HG03108 (cell line): ENCODE results near the gene FAM131A.

ENCODE experiments used
- ATAC-seq: cut with Tn5 transposase; IDR thresholded peaks from one replicate; pipeline ENCODE4 v1.9.1; 2021; ENCODE audit warnings: moderate library complexity; ENCODE audit not compliant: unreplicated experiment

FAM131A gene, protein sequence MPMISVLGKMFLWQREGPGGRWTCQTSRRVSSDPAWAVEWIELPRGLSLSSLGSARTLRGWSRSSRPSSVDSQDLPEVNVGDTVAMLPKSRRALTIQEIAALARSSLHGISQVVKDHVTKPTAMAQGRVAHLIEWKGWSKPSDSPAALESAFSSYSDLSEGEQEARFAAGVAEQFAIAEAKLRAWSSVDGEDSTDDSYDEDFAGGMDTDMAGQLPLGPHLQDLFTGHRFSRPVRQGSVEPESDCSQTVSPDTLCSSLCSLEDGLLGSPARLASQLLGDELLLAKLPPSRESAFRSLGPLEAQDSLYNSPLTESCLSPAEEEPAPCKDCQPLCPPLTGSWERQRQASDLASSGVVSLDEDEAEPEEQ

DNA sequence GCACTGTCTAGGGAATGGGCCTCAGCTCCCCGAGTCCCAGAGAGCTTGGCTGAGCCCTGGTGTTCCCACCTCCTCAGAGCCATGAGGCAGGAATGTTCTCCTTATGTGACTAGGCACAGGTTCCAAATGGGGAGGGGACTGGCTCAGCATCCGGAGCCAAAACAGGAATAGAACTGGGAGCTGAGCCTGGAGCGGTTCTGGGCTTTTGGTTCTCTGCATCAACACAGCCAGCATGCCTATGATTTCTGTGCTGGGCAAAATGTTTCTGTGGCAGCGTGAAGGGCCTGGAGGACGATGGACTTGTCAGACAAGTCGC lies at the start of gene FAM131A:
TSS of gene FAM131A (plus strand) at position 202 of the 316 bp plus-strand sequence. CDS start at position 233, 31 bp downstream.
- ATAC-seq: no peak

DNA sequence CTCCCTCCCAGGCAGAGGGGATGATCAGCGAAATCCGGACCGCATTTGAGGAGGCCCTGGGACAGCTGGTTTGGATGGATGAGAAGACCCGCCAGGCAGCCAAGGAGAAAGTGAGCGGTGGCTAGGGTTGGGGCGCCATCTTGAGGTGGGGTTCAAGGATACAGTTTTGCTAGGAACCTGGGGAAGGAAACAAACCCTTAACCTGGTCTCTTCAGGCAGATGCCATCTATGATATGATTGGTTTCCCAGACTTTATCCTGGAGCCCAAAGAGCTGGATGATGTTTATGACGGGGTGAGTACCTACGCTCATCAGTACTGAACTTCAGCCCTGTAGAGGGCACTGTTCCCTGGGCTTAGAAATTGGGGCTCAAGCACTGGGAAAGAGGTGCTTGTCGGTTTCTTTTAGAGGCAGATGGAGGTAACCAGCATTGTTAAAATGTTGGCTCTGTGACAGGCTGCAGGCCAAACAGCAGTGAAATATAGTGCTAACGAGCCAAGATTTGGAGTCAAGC lies 47.9 kb upstream of the FAM131A start:
- ATAC-seq: no peak

DNA sequence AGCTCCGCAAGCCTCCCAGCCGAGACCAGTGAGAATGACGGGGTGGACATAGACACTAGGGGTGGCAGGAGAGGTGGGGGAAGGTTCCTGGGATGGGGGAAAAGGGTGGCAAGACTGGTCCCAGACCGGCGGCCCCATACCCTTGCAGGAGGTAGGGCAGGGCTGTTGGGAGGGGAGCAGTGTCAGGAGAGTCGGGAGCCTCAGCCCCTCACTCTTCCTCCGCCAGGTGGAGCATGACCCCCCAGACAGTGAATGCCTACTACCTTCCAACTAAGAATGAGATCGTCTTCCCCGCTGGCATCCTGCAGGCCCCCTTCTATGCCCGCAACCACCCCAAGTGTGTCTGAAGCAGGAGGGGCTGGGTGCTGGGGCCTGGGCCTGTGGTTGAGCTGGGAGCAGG lies 47.1 kb upstream of the FAM131A start:
- ATAC-seq: no peak

DNA sequence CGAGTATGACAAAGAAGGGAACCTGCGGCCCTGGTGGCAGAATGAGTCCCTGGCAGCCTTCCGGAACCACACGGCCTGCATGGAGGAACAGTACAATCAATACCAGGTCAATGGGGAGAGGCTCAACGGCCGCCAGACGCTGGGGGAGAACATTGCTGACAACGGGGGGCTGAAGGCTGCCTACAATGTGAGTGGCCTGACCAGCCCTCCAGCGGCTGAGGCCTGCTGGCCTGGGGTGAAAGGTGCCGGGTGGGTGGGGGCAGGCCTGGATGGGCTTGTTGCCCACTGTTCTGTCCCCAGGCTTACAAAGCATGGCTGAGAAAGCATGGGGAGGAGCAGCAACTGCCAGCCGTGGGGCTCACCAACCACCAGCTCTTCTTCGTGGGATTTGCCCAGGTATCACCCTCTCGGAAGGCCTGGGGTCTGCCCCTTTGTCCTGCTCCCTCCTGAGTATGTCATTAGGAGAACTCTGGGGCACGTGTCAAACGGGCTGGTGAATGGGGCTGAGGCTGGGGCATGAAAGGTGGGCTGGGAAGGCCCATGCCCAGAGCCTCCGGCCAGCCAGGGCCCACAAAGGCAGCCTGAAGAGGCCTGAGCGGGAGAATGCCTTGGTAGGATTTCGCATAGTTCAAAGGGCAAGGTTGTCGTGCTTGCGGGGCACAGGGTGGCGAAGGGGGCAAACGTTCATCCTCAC lies 46.2 kb upstream of the FAM131A start:
- ATAC-seq: no peak

DNA sequence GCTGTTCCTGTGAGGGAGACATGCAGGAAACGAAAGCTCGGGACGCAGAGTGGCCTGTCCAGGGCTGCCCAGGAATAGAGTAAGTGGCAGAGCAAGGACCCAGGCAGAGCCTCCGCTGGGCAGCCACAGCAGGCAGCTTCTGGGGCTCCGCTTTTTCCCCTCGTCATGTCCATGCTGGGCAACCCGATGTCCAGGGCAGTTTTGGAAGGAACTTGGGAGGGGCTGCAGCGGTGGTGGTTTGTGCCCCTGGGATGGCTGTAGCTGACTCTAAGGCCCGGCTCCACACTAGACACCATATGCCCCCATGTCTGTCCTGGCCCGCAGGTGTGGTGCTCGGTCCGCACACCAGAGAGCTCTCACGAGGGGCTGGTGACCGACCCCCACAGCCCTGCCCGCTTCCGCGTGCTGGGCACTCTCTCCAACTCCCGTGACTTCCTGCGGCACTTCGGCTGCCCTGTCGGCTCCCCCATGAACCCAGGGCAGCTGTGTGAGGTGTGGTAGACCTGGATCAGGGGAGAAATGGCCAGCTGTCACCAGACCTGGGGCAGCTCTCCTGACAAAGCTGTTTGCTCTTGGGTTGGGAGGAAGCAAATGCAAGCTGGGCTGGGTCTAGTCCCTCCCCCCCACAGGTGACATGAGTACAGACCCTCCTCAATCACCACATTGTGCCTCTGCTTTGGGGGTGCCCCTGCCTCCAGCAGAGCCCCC lies 45.5 kb upstream of the FAM131A start:
- ATAC-seq: no peak

DNA sequence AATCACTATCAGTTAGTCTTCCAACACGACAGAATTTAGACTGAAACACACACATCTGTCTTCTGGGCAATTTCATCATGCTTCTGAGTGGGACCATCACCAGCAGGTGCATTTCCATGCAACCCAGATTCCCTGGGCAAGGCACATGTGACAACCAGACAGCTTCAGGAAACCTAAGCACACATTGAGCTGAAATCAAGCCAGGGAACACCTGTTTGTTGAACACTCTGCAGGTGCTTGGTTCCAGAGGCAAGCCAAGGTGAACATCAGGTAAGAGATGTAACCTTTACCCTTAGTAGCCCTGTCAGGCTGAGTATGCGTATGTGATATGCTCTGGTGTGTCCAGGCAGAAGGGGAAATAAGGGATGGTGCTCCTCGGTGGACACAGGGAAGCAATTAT lies 41.6 kb upstream of the FAM131A start:
- ATAC-seq: no peak

DNA sequence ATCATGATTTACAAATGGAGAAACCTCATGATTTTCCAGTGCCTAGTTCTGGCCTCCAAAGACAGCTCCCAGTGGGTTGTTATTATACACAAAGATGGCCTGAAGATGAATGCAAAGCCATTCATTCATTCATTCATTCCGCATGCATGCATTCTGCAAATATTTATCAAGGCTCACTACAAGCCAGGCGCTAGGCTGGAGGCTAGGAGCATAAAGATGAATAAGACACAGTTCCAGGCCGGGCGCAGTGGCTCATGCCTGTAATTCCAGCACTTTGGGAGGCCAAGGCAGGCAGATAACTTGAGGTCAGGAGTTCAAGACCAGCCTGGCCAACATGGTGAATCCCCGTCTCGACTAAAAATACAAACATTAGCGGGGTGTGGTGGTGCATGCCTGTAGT lies 40.8 kb upstream of the FAM131A start:
- ATAC-seq: no peak

DNA sequence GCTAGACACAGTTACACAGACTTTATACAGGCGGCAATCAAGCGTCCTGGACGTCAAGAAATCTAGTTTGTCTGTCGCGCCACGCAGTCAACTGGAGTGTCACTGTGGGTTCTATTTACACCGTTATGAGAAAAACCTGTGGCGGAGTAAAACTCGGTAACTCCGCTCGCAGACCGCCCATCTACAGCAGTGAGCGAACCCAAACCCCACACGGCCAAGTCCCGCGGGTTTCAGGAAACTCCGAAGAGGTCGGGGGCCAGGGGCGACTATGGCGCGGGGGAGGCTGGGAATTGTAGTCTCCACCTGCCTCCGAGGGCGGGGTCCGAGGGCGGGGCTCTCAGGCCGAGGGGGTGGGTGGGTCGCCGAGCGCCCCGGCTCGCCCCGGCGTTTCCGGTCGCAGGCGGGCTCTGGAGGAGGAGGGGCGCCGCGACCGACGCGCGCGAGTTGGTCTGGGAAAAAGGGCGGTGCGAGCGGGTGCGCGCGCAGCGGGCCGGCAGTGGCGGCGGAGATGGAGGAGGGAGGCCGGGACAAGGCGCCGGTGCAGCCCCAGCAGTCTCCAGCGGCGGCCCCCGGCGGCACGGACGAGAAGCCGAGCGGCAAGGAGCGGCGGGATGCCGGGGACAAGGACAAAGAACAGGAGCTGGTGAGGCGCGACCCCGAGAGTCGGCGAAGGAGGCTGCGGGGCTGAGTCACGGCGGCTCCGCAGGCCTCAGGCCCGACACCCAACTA lies 38.5 kb upstream of the FAM131A start, which contains the start of gene PSMD2:
TSS of gene PSMD2 (plus strand) at position 483 of the 729 bp plus-strand sequence. CDS start at position 509, 26 bp downstream.
- peak; percentile 93 for ATAC-seq

DNA sequence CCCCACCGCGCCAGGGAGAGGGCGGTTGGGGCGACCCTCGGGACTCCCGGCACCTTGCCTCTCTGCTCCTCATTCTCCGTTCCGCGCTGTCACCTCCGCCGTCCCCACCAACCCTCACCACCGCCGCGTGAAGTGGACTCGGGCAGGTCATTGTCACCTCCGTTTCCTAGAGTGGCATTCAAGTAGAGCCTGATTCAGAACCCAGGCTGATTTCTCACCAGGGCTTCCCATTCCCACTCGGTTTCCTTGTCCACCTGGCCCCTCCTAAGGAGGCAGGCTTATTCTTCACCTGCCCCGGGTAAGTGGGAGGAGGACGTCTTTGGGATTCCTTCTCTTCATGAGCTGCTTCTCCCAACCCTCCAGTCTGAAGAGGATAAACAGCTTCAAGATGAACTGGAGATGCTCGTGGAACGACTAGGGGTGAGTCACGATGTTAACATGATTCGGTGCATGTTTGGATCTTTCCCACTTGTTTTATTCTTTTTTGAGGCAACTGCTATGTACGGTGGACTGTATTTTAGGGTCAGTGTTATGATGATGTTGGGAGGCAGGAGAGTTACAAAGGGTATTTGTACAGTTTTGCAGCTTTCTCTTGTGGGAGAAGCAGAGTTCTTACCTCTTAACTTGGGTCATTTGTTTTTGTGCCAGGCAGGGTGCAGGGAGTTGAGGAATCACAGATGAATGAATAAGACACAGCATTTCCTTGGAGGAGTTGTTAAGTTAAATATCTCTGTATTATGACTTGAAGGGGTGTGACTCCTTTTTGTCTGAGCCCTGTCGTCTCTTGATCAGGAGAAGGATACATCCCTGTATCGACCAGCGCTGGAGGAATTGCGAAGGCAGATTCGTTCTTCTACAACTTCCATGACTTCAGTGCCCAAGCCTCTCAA lies 37.7 kb upstream of the FAM131A start:
- no peak for ATAC-seq

DNA sequence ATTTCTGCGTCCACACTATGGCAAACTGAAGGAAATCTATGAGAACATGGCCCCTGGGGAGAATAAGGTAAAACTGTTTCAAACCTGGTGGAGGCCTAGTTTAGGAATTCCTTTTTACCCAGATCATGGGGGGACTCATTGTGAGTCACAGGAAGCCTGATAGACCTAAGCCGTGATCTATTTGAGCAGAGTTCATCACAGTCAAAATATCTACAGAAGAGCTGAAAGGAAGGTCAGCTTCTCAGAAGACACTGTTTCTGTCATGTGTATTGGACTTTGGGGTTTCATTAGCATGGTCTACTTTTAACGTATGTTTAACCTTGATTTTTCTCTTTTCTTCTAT lies 37.1 kb upstream of the FAM131A start:
- ATAC-seq: no peak

DNA sequence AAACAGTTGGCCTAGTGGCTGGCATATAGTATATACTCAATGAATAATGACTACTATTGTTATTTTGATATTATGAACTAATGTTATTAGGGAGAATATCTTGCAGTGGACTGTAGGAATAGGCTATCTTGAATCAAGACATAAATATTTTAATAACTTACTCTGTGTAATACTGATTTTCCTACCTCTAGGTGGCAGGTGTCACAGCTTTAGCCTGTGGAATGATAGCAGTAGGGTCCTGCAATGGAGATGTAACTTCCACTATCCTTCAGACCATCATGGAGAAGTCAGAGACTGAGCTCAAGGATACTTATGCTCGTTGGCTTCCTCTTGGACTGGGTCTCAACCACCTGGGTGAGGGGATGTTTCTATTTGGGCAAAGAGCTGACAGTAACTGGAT lies 31.8 kb upstream of the FAM131A start:
- no peak for ATAC-seq

DNA sequence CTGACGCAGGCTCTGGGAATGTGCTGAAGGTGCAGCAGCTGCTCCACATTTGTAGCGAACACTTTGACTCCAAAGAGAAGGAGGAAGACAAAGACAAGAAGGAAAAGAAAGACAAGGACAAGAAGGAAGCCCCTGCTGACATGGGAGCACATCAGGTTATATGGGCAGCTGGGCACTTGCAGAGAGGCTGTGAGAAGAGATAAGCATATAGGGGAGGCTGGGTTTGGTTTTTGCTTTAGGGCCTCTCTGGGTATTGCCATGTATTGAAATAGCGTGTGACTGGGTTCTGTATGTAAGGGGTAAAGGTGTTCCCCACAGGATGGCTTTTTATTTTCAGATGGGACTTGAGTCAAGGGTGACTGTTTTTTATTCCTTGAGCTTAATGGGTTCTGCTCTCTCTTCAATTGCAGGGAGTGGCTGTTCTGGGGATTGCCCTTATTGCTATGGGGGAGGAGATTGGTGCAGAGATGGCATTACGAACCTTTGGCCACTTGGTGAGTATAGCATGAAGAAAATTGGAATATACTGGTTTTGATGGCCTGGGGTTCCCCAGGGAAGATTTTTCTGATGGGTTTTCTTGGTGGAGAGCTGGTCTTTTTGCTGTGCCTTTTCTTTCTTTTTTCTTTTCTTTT lies 30.9 kb upstream of the FAM131A start:
- no peak for ATAC-seq

DNA sequence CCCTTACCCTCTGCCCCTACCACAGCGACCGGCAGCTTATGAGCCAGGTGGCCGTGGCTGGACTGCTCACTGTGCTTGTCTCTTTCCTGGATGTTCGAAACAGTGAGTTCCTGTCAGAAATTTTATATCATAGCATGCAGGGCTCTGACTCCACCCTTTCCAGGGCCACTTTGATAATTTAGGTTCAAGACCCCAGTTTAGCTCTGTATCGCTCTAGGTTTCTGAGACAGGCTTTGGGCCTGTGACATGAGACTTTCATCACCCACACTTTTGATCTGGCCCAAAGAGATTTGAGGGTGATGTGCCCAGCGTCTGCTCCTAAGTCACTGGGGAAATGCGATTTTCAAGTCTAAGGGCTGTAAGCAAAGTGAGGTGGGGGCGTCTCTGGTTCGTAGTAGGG lies 29.5 kb upstream of the FAM131A start:
- no peak for ATAC-seq

DNA sequence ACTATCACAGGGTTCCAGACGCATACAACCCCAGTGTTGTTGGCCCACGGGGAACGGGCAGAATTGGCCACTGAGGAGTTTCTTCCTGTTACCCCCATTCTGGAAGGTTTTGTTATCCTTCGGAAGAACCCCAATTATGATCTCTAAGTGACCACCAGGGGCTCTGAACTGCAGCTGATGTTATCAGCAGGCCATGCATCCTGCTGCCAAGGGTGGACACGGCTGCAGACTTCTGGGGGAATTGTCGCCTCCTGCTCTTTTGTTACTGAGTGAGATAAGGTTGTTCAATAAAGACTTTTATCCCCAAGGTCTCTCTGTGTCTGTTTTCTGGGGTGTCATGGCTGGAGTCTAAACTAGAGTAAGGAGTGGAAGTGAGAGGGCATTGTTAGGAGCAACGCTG lies 28.7 kb upstream of the FAM131A start:
- ATAC-seq: no peak

DNA sequence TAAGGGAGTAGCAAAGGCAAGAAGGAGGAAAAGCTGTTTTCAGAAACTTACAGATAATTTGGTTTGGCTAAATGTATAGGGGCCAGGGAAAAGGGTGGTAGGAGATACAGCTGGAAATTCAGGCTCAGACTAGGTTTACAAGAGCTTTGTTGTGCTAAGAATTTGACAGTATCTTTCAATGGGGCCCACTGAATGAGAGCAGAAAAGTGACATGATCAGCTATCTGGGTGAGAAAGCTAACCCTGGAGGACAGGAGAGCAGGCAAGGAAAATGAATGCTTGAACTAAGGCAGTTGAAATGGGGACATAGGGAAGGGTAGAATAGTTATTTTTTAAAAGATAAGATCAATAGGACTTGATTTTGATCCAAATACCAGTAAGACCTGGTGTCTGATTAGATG lies 25.8 kb upstream of the FAM131A start:
- ATAC-seq: no peak

DNA sequence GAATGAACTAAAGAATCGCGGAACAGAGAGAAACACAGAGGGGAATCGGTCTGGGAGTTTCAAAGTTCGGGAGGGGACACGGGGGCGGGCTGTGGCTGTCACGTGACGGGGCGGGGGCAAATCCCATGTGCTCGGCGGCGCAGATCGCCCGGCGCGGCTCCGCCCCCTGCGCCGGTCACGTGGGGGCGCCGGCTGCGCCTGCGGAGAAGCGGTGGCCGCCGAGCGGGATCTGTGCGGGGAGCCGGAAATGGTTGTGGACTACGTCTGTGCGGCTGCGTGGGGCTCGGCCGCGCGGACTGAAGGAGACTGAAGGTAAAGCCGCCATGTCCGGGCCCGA lies 23.1 kb upstream of the FAM131A start, which contains the start of gene EIF4G1:
TSS of gene EIF4G1 (plus strand) at position 244 of the 337 bp plus-strand sequence. CDS start 1,191 bp downstream, outside the sequence.
- peak; percentile 90 for ATAC-seq

DNA sequence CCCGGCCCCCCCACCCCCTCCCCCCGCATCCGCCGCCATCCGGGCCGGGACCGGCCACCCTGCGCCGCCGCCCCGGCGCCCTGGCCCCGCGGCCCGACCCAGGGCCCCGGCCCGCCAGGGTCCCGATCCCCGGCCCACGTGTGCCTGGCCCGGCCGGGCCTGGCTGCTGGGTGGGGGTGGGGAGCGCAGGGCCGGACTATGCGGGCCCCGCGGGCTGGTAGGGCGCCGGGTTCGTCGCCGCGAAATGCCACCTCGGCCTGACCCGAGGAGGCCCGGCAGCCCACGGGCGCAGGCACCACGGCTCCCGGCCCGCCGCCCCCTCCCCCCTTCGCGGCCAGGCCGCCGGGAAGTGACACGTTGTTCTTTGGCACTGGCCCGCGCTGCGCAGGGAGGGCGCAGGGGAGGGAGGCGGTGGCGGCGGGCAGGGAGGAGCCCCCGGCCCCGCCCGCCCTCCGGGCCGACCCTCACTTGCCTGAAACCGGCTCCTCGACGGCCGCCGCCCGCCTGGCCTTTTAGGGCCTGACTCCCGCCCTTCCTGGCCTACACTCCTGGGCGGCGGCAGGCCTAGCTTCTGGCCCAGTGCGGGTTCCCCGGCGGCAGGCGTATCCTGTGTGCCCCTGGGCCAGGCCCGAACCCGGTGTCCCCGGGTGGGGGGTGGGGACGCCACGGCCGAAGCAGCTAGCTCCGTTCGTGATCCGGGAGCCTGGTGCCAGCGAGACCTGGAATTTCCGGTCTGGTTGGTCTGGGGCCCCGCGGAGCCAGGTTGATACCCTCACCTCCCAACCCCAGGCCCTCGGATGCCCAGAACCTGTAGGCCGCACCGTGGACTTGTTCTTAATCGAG lies 22.5 kb upstream of the FAM131A start:
- peak; percentile 34 for ATAC-seq

DNA sequence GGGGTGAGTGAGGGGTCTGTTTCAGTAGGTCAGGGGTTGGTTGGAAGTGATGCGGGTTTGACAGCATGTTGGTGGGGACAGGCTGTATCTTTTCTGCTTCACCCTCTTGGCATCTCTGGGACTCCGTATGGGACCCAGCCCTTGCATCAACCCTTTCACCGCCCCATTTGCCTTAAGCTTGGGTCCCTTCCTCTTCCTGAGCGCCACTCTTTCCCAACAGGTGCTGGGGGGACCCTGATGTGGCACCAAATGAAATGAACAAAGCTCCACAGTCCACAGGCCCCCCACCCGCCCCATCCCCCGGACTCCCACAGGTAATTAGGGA lies 21.9 kb upstream of the FAM131A start:
- ATAC-seq: no peak
